GM12873 (cell line): ENCODE data around the gene ZNF609.

Source experiments
- TF ChIP-seq, protein P1 (sequence below): IDR thresholded peaks from 2 replicates; pipeline ENCODE4 v1.5.1; 2012; ENCODE audit warnings: low read depth, mild to moderate bottlenecking, moderate library complexity, low read length, control low read depth; ENCODE audit not compliant: insufficient read depth; ENCODE audit errors: missing control alignments

ZNF609 gene

GRCh38 chr15:64695561-64695992 is 235.2 kb downstream of the ZNF609 start:
- TF ChIP-seq, protein P1, sequence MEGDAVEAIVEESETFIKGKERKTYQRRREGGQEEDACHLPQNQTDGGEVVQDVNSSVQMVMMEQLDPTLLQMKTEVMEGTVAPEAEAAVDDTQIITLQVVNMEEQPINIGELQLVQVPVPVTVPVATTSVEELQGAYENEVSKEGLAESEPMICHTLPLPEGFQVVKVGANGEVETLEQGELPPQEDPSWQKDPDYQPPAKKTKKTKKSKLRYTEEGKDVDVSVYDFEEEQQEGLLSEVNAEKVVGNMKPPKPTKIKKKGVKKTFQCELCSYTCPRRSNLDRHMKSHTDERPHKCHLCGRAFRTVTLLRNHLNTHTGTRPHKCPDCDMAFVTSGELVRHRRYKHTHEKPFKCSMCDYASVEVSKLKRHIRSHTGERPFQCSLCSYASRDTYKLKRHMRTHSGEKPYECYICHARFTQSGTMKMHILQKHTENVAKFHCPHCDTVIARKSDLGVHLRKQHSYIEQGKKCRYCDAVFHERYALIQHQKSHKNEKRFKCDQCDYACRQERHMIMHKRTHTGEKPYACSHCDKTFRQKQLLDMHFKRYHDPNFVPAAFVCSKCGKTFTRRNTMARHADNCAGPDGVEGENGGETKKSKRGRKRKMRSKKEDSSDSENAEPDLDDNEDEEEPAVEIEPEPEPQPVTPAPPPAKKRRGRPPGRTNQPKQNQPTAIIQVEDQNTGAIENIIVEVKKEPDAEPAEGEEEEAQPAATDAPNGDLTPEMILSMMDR: no peak

GRCh38 chr15:64696481-64696880 is 236.1 kb downstream of the ZNF609 start:
- TF ChIP-seq, protein P1: no peak

- TF ChIP-seq, protein P1: no peak
Observed at GRCh38 chr15:64697911-64698369, 237.6 kb downstream of the ZNF609 start.

DNA sequence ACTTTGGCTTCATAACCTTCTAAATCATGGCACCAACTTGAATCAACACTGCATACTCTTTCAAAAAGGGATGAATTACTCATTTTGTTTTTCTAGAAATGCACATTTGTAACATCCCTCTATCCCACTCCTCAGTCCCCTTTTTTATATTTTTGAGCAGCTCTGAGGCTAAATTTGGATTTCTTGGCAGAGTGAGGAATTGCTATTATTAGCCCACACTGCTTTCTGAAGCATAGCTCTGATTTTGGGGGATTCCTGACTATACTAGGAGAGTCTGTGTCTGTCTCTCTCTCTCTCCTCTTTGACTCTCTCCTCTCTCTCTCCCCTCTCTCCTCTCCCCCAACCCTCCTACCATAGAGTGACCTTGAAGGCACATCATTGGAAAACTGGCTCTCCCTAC is 238.4 kb downstream of the ZNF609 start:
- TF ChIP-seq, protein P1: no peak

GRCh38 chr15:64699751-64700388 is 239.5 kb downstream of the ZNF609 start:
- TF ChIP-seq, protein P1: no peak

DNA sequence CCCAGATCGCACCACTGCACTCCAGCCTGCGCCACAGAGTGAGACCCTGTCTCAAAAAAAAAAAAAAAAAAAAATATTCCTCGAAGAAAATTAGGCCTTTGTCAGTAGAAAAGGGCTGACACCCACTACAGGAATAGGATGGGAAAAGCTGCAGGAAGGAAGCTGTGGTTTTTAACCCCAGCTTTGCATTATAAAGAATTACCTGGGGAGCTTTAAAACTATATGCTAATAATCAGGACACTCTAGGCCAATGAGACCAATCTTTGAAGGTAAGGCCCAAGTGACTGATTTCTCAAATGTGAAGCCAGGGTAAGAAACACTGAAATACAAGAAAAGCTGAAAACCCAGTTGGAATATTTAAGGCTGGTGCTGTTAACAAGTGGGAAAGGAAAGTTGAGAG is 240.7 kb downstream of the ZNF609 start:
- TF ChIP-seq, protein P1: no peak

DNA sequence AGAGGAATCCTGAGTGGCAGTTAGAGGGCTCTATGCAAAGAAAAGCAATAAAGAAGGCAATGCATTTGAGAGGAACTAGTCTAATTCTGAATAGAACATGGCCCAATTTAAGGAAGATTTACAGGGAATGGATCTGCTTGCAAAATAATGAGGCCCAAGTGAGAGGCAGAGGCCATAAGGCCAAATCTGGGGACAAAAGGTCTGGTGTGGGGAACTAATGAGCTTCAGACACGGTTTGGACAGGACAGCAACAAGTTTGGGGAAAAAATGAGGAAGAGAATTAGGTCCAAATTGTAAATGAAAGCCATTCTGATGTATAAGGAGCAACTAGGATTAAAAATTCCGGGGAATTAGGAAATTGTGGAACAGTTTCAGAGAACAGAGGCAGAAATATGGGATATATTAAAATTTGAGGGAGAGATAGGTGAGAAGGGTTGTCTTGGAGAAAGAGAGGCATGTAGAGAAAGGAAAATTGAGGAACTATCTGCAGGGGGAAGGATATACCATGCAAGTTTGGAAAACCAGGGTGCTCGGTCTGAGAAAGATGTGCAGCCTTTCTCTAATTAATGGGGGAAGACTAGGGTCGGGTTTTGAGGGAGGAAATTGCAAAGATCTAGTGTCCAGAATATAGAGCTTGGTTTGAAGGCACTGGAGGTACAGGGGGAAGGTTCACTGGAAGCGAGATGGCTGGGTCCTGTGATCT is 241.3 kb downstream of the ZNF609 start:
- TF ChIP-seq, protein P1: no peak
